H7 (cell line): ENCODE results near the gene DYRK1A. TPM values are rescaled to one million over a fixed set of nuclear protein-coding genes. Genes with fewer than 3 reads are reported as not detected.
"Not testable (repeated sequence)": the region's sequence is repeated elsewhere in the genome, so short reads cannot be mapped to it uniquely, and the experiment has no call there.

Experiments used
- DNase-seq: peaks from one replicate; pipeline ENCODE4 v3.0.0; 2012
- H3K27me3 ChIP-seq: 2 replicates; pipeline ENCODE4 v1.6.0; 2011; ENCODE audit warnings: mild to moderate bottlenecking, low read length; ENCODE audit not compliant: control insufficient read depth, insufficient read depth
- H3K36me3 ChIP-seq: replicated peaks from 2 replicates; pipeline ENCODE4 v1.5.1; 2011; ENCODE audit warnings: low read length; ENCODE audit not compliant: control insufficient read depth, insufficient read depth
- H3K4me3 ChIP-seq: 2 replicates; pipeline ENCODE4 v1.5.1; 2011; ENCODE audit warnings: low read depth, mild to moderate bottlenecking, control low read depth, low read length, moderate library complexity; ENCODE audit not compliant: insufficient read depth
- total RNA-seq: library from RNA; depleted of rRNA; stranded (reverse); fragments of >200 nt; shearing (Covaris generic); gene quantifications from 2 replicates; pipeline ENCODE4 v1.2.3, GENCODE V29; 2014

DYRK1A gene
- total RNA-seq, 1 experiment from 2014 or later = 52.5 TPM

DNA sequence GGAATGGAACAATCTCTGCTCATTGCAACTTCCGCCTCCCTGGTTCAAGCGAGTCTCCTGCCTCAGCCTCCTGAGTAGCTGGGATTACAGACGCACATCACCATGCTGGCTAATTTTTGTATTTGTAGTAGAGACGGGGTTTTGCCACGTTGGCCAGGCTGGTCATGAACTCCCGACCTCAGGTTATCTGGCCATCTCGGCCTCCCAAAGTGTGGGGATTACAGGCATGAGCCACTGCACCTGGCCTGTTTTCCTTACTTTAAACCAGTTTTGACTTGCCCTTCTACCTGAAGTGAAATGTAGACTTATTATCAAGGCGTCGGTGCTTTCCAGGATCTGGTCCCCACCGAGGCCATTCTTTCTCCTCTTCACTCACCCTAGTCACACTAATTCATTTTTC is 141.8 kb downstream of the DYRK1A start:
- Histone ChIP-seq H3K27me3 (no peaks in the 10 kb centered on the region), H3K36me3 (peaks cover 16% of the 10 kb centered on the region), H3K4me3 (no peak overlapping the region)
- DNase-seq = no peak

GRCh38 chr21:37509802-37510393 is 143.3 kb downstream of the DYRK1A start:
- H3K36me3 ChIP-seq = peaks cover 18% of the 10 kb centered on the region
- H3K4me3 ChIP-seq = no peak overlapping the region
- no peak for DNase-seq
- H3K27me3 ChIP-seq = no peaks in the 10 kb centered on the region

- no peaks in the 10 kb centered on the region for H3K27me3 ChIP-seq
- H3K4me3 ChIP-seq = no peak overlapping the region
- DNase-seq = no peak
- H3K36me3 ChIP-seq = peaks cover 10% of the 10 kb centered on the region
These were observed 145.3 kb downstream of the DYRK1A start for GRCh38 chr21:37511848-37512247.

- H3K36me3 ChIP-seq = peaks cover 10% of the 10 kb centered on the region
These were observed 146.8 kb downstream of the DYRK1A start for GRCh38 chr21:37513383-37513782.

GRCh38 chr21:37514038-37514667 is 147.6 kb downstream of the DYRK1A start:
- Histone ChIP-seq H3K4me3 (no peak overlapping the region), H3K36me3 (peaks cover 10% of the 10 kb centered on the region), H3K27me3 (no peaks in the 10 kb centered on the region)
- DNase-seq = no peak

More at GRCh38 chr21:37513383-37513782, 146.8 kb downstream of the DYRK1A start:
- Histone ChIP-seq H3K27me3 (no peaks in the 10 kb centered on the region), H3K4me3 (no peak overlapping the region)
- DNase-seq = no peak

GRCh38 chr21:37516998-37517397 is 150.4 kb downstream of the DYRK1A start:
- DNase-seq = no peak
- H3K4me3 ChIP-seq = no peak overlapping the region
- H3K36me3 ChIP-seq = peaks cover 6% of the 10 kb centered on the region
- no peaks in the 10 kb centered on the region for H3K27me3 ChIP-seq

GRCh38 chr21:37520801-37521200 is 154.2 kb downstream of the DYRK1A start:
- Histone ChIP-seq H3K27me3 (no peaks in the 10 kb centered on the region), H3K36me3 (no peaks in the 10 kb centered on the region), H3K4me3 (no peak overlapping the region)
- no peak for DNase-seq

DNA sequence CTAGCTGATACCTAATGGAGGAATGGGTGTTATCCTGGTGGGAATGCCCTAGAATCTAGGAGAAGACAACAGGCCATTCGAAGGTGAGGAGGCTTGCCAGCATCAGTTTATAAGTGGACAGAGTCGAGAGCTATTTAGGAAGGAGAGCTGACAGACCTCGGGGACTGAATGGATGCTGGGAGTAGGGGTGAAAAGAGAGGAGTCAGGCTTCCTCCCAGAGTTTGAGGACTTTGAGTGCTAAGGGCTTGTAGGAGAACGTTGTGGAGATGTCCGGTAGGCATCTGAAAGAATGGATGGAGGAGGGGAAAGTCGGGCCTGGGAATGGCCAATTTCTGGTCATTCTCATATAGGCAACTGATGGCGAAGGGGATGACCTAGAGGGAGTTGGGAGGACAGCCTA is 155.1 kb downstream of the DYRK1A start:
- H3K4me3 ChIP-seq = no peak overlapping the region
- no peak for DNase-seq
- H3K27me3 ChIP-seq = no peaks in the 10 kb centered on the region
- no peaks in the 10 kb centered on the region for H3K36me3 ChIP-seq

DNA sequence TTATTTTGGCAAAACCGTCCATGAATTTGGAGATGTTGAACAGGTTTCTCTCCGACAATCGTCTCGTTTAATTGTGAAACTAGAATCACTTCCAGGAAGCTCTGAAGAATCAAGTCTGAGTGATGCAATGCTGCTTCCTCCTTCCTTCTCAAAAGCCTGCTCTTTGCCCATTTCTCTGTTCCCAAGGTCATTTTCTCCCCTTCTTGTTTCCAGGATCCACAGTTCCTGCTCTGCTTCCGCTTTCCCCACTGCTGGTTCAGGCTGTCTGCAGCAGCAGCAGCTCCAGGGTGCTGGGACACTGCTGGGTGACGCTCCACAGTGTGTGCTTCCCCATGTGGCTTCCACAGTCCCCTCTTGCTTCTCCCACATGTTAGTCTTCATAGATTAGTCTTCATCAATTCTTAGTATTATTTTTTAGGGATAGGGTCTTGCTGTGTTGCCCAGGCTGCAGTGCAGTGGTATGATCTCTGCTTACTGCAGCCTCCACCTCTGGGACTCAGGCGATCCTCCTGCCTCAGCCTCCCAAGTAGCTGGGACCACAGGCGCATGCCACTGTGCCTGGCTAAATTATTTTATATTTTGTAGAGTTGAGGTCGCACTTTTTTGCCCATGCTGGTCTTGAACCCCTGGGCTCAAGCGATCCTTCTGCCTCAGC is 156.2 kb downstream of the DYRK1A start:
- H3K27me3 ChIP-seq = no peaks in the 10 kb centered on the region
- no peak overlapping the region for H3K4me3 ChIP-seq
- no peak for DNase-seq
- H3K36me3 ChIP-seq = no peaks in the 10 kb centered on the region

DNA sequence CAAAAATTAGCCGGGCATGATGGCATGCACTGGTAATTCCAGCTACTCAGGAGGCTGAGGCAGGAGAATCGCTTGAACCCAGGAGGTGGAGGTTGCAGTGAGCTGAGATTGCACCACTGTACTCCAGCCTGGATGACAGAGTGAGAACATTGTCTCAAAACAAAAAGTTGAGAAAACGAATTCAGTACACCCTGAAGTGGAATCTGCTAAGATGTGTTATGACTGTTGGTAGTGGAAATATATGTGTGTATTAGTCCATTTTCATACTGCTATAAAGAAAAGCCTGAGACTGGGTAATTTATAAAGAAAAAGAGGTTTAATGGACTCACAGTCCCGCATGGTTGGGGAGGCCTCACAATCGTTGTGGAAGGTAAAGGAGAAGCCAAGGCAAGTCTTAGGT is 158.4 kb downstream of the DYRK1A start:
- not testable (repeated sequence) for H3K36me3 ChIP-seq, H3K4me3 ChIP-seq, H3K27me3 ChIP-seq, DNase-seq

- Histone ChIP-seq H3K4me3 (no peak overlapping the region), H3K36me3 (no peaks in the 10 kb centered on the region), H3K27me3 (no peaks in the 10 kb centered on the region)
- DNase-seq = no peak
These were observed 159.2 kb downstream of the DYRK1A start for GRCh38 chr21:37525810-37526209.

DNA sequence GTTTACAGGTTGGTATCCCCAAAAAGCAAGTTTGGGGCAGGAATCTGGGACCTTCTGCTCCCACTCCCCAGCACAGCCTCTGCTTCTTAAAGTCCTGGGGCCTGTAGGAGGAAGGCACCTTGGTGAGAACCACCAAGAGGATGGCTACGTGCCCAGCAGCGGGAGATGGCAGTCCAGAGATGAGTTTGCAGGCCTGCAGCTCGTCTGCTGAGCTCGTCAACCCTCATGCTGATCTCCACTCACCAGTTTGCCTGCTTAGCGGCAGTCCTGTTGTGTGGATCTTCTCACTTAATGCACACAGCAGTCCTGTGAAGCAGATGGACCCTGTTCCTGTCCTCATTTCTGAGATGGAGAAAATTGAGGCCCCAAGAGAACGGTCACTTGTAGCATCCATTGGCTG is 160.5 kb downstream of the DYRK1A start:
- Histone ChIP-seq H3K27me3 (no peaks in the 10 kb centered on the region), H3K36me3 (no peaks in the 10 kb centered on the region), H3K4me3 (no peak overlapping the region)
- DNase-seq = no peak

- Histone ChIP-seq H3K36me3 (no peaks in the 10 kb centered on the region), H3K4me3 (no peak overlapping the region), H3K27me3 (no peaks in the 10 kb centered on the region)
- DNase-seq = no peak
These were observed 161.1 kb downstream of the DYRK1A start for GRCh38 chr21:37527716-37528115.

DNA sequence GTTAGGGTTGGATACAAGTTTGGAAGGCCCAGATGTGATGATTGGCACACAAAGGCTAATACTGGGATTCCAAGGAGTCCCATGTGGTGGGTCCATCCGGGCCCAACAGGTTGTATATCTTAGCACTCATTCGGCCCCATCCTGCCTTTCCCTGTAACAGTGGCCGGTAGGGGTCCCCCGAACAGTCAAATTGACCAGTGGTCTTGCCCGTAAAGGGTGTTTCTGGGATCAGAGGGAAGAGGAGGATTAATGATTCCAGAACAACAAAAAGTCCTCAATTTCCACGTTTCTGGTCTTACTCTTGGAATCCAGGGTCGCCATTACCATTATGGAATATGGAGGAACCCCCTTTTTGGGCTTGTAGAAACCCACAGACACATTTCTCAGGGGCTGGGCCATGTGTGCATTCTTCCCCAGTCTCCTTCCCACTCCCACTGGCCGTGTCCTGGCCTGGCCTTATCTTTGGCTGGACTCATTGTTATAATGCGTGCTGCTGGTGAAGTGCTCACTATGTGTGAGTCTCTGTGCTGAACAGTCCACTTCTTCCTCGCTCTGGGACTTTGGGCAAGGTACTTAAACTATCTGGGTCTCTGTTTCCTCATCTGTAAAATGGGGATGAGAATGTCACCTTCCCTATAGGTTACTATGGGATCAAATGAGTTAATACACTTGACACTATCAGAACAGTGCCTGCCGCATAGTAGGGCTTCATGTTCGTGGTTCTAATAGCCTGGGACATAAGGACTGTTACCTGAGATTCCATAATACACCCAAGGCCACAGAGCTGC is 161.8 kb downstream of the DYRK1A start:
- H3K4me3 ChIP-seq = no peak overlapping the region
- no peaks in the 10 kb centered on the region for H3K36me3 ChIP-seq
- H3K27me3 ChIP-seq = no peaks in the 10 kb centered on the region
- DNase-seq = peak; percentile 48

DNA sequence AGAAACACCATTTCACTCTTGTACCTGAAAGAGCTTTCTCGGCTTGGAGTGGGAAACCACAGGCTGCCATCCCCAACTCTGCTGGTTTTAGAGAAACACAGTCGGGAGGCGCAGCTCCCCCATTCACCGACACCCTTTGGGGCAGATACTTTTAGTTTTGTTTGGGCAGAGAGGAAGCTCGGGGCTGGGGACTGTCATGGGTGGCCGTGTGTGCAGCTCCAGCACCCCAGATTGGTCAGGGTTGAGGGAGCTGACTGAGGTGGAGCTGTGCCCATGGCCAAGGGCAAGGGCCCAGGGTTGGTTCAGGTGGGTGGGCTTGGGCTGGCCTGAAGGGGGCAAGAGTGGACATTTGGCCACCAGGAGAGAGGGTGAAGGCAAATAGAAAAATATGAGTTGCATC is 163.1 kb downstream of the DYRK1A start:
- DNase-seq = no peak
- no peaks in the 10 kb centered on the region for H3K27me3 ChIP-seq
- no peaks in the 10 kb centered on the region for H3K36me3 ChIP-seq
- H3K4me3 ChIP-seq = no peak overlapping the region
